Measurements from ENCODE around the gene NUBPL.
"Not testable (repeated sequence)": the region's sequence is repeated elsewhere in the genome, so short reads cannot be mapped to it uniquely, and the experiment has no call there.

Gene NUBPL

GRCh38 chr14:31677630-31678029 lies 116.4 kb downstream of the NUBPL start:
- DNase-seq, result no peak

DNA sequence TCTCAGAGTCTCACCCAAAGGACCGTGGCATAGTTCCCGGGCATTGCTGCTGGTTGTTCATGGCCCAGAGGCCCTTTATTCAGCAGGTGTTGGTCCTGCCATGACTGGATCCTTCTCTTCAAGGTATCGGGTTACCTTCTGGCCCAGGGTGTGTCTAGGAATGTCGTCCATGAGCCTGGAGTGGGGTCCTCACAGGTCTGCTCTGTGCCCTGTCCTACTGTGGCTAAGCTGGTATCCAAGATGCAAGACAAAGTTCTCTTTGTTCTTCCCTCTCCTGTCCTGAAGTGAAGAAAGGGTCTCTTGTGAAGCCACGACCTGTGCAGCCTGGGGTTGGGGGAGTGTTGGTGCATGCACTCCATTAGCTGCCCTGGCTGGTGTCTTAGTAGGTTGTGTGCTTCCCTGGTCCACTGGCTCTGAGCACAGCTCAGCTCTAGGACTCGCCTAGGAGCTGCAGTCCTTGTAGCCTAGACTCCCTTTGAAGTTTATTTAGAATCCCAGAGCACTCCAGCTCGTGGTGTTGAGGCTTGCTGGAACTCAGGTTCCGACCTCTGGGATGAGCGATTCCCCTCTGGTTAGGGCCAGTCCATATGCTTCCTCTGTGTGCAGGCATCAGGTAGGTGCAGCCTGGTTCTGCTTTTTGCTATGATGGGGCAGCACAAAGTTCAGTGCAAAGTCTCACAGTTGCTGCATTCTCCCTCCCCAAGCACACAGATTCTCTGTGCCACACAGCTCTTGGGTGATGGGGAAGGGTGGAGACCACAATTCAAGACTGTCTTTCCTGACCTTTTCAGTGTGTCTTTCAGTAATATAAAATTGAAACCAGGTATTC lies 117.4 kb downstream of the NUBPL start:
- no peak for DNase-seq

DNA sequence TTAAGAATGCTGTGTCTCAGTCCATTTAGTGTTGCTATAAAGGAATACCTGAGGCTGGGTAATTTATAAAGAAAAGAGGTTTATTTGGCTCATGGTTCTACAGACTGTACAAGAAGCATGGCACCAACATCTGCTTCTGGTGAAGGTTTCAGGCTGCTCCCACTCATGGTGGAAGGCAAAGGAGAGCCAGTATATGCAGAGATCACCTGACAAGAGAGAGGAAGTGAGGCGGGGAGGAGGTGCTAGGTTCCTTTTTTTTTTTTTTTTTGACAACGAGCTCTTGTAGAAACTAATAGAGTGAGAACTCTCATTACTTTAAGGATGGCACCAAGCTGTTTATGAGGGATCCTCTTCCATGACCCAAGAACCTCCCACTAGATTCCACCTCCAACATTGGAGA lies 121.6 kb downstream of the NUBPL start:
- no peak for DNase-seq

DNA sequence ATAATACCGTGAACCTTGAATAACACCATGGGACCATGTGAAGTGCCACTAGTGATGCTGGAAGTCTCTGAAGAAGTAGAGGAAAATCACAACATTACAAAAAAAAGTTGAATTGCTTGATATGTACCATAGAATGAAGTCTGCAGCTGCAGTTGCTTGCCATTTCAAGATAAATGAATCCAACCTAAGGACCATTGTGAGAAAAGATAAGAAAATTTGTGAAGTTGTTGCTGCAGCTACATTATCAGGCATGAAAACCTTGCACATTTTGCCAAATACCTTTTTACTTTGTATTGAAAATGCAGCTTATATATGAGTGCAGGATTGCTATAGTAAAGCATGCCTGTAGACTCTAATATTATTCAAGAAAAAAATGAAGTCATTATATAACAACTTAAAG lies 126.5 kb downstream of the NUBPL start:
- DNase-seq, result no peak

DNA sequence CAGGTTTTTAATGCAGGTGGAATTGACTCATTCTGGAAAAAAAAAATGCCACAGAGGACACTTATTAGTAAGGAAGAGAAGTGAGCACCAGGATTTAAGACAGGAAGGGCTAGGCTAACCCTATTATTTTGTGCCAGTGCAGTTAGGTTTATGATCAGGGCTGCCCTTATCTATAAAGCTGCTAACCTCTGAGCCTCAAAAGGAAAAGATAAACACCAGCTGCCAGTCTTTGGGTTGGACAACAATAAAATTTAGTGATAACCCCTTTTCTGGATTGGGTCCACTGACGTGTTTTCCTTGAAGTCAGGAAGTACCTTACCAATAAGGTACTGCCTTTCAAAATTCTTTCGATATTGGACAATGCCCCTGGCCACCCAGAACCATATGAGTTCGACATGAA lies 128.9 kb downstream of the NUBPL start:
- no peak for DNase-seq

GRCh38 chr14:31692376-31692781 lies 131.2 kb downstream of the NUBPL start:
- DNase-seq, result no peak

DNA sequence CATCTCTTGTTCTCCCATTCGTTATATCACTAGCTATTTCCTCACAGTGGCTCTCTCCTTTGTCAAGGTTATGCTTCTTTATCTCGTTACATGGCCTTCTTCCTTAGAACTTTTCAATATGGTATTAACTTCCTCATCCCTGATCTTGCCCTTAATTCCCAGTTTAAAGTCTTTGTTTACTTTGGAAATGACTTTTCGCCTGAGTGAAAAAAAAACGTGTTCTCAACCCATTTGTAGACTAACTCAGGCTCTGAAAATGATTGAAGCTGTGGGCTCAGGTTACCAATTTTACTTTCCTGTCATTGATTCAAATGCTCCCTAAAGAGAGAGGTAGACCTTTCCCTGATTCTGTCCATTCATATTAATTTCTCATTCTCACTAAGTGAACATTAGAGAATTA lies 135.2 kb downstream of the NUBPL start:
- DNase-seq, result no peak

DNA sequence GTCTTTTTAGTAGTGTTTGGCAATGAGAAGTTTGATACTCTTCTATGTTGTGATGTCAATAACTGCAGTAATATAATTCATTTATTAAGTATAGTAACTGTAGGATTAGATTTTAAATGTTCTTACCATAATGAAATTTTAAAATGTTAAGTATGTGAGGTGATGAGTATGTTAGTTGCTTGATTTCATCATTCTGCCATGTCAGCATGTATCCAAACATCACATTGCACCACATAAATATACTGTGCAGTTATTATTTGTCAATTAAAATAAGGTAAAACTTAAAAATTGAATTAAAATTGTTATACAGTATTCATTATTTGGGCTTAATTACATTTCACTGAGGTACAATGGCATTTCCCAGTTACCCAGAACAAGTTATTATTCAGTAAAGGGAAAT lies 138.6 kb downstream of the NUBPL start:
- no peak for DNase-seq

DNA sequence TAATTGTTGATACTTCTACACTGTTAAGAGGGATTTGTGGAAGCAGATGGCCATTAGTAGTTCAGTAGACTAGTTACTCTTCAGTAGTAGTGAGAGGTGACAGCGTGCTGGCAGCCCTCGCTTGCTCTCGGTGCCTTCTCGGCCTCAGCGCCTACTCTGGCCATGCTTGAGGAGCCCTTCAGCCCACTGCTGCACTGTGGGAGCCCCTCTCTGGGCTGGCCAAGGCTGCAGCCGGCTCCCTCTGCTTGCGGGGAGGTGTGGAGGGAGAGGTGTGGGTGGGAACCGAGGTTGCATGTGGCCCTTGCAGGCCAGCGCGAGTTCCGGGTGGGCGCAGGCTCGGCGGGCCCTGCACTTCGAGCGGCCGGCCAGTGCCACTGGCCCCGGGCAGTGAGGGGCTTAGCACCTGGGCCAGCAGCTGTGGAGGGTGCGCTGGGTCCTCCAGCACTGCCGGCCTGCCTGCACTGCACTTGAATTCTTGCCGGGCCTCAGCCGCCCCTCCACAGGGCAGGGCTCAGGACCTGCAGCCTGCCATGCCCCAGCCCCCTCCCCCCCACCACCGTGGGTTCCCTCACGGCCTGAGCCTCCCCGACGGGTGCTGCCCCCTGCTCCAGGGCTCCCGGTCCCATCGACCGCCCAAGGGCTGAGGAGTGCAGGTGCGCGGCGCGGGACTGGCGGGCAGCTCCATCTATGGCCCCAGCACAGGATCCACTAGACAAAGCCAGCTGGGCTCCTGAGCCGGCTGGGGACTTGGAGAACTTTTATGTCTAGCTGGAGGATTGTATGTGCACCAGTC lies 139.3 kb downstream of the NUBPL start:
- DNase-seq, result no peak

DNA sequence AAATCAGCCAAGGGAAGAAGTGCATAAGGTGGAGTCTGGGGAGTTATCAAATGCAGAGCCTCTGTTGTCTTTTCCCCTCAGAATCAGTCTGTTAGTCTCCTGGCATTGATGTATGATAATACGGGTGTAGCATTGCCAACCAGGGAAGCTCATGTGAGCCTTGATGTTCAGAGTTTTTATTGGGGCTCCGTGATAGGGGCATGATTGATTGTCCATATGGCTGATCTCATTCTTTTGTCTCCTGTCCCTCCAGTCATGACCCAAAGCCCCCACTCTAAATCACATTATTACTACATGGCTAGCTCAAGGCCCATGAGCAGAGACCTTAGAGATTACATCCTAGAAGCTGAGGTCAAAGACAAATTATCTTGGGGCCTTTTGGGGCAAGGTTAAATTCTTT lies 140.9 kb downstream of the NUBPL start:
- no peak for DNase-seq

- DNase-seq, result no peak
Observed at GRCh38 chr14:31703056-31703455, 141.9 kb downstream of the NUBPL start.

- no peak for DNase-seq
Observed at GRCh38 chr14:31705731-31706130, 144.5 kb downstream of the NUBPL start.

DNA sequence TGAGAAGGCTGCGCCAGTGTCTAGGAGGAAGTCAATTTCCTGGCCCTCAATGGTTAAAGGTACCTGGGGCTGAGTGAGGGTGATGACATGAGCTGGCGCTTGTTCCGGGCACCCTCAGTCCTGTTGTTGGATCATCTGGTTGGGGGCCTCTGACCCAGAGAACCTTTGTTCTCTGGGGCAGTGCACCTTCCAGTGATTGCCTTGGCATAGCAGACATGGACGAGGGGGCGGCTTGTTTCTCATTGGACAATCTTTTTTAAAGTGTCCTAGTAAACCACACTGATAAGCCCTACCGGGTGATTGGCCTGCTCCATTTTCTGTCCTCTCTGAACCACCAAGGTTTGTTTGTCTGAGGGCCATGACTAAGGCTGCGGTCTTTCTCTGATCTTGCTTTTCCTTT lies 147.5 kb downstream of the NUBPL start:
- DNase-seq, result not testable (repeated sequence)

GRCh38 chr14:31712244-31713127 lies 151.3 kb downstream of the NUBPL start:
- no peak for DNase-seq

GRCh38 chr14:31716208-31716607 lies 155.0 kb downstream of the NUBPL start:
- DNase-seq, result no peak

GRCh38 chr14:31717294-31718085 lies 156.3 kb downstream of the NUBPL start:
- no peak for DNase-seq

GRCh38 chr14:31718585-31718984 lies 157.4 kb downstream of the NUBPL start:
- no peak for DNase-seq

GRCh38 chr14:31718985-31719384 lies 157.8 kb downstream of the NUBPL start:
- DNase-seq, result no peak

DNA sequence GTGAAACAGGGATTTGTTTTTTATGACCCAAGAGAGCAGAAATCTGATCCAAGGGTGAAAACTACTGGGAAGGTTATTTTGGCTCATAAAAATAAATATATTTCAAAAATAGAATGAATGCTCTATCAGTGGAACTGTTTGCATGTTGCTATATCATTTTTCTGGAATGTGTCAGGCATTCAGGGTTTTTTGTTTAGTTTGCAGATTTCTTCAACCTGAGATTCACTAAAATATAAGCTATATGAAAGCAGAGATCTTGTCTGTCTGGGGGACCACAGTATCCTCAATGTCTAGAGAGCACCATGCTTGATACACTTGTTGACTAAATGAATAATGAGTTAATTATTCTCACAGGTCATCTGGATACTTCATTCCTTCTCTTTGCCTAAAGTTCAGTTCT lies 165.1 kb downstream of the NUBPL start:
- no peak for DNase-seq

DNA sequence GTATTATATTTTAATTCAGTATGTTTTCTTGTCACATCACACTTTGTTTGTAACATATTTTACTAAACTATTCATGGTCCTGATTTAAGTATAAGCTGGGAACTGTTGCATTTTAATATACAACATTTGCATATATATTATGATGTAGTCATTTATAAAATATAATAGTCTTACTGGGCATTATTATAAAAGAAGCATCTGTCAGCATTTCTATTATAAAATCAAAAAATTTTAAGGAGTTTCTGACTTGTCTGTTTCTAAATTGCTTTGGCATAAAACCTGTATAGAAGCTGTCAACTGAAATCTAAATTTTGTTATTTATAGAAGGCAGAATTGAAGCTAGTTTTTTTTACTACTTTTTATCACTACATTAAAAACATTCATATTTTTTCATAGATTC lies 166.6 kb downstream of the NUBPL start:
- DNase-seq, result no peak

DNA sequence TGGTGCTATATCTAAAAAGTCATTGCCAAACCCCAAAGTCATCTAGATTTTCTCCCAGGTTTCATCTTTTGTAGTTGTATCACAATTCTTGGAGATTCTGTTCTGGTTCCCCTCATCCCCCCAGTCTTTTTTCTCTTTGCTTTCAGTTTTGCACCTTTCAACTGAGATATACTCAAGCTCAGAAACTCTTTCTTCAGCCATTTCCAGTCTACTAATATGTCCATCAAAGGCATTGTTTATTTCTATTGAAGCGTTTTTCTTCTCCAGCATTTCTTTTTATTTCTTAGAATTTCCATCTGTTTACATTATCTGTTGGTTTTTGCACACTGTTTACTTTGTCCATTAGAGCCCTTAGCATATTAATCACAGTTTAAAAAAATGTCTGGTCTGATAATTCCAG lies 179.5 kb downstream of the NUBPL start:
- no peak for DNase-seq

GRCh38 chr14:31745741-31746140 lies 184.5 kb downstream of the NUBPL start:
- DNase-seq, result no peak

Data from activated CD8-positive, alpha-beta memory T cell treated with anti-CD3 and anti-CD28 coated beads, Interleukin-2, amount 50 U/mL, for 4 hours (primary cell).